Endothelial cell of umbilical vein (primary cell): Measurements from ENCODE around the gene SPINK5.

Source experiments
- CTCF ChIP-seq, 2 donors: IDR thresholded peaks; 1 replicate in 1 of 2; 2 replicates in 1 of 2; pipeline ENCODE4 v1.5.1; 2011; ENCODE audit warnings: low read length in 2 of 2, mild to moderate bottlenecking in 2 of 2, moderate library complexity in 2 of 2, control low read depth in 1 of 2, inconsistent platforms in 1 of 2, low read depth in 1 of 2; ENCODE audit not compliant: insufficient read depth in 1 of 2; ENCODE audit errors: extremely low read depth in 1 of 2
- EZH2 ChIP-seq: IDR thresholded peaks from 2 replicates; pipeline ENCODE4 v1.6.1; 2012; ENCODE audit warnings: borderline replicate concordance, low read depth, mild to moderate bottlenecking, moderate library complexity, low read length, inconsistent platforms; ENCODE audit not compliant: severe bottlenecking
- POLR2A ChIP-seq: IDR thresholded peaks from 2 replicates; pipeline ENCODE4 v1.6.1; 2012; ENCODE audit warnings: low read depth, mild to moderate bottlenecking, control low read depth, low read length
- POLR2AphosphoS5 ChIP-seq: IDR thresholded peaks from 2 replicates; pipeline ENCODE4 v1.6.1; 2012; ENCODE audit warnings: low read depth, mild to moderate bottlenecking, control low read depth, low read length, moderate library complexity; ENCODE audit not compliant: insufficient read depth

- no peak for TF ChIP-seq CTCF (IDR thresholded peaks at IDR 0.05; ENCODE audit: extremely low read depth in 1 of 2, insufficient read depth in 1 of 2, low read depth in 1 of 2, low read length in 2 of 2)
- TF ChIP-seq EZH2, result no peak
- no peak for TF ChIP-seq POLR2A
- no peak for TF ChIP-seq POLR2AphosphoS5
Observed at GRCh38 chr5:148029131-148029530, 34.6 kb upstream of the SPINK5 start.
